Amniotic epithelial cell (primary cell): ENCODE measurements around the gene NMNAT1.
"Not testable (repeated sequence)": the region's sequence is repeated elsewhere in the genome, so short reads cannot be mapped to it uniquely, and the experiment has no call there.

Experiments used
- DNase-seq: peaks from one replicate; pipeline ENCODE4 v3.0.0-alpha.2; 2010; ENCODE audit warnings: low read depth

NMNAT1 gene

DNA sequence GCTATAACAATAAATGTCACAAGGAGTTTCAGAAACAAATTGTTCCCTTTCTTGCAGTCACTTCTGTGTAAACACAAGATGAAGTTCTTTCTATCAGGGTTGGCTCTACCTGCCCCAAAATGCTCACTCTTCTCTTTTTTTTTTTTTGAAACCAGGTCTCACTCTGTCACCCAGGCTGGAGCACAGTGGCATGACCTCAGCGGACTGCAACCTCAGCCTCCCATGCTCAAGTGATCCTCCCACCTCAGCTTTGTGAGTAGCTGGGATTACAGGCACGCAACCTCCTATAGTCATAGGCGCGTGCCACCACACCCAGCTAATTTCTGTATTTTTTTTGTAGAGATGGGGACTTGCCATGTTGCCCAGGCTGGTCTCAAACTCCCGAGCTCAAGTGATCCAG lies 22.7 kb upstream of the NMNAT1 start:
- DNase-seq: no peak

DNA sequence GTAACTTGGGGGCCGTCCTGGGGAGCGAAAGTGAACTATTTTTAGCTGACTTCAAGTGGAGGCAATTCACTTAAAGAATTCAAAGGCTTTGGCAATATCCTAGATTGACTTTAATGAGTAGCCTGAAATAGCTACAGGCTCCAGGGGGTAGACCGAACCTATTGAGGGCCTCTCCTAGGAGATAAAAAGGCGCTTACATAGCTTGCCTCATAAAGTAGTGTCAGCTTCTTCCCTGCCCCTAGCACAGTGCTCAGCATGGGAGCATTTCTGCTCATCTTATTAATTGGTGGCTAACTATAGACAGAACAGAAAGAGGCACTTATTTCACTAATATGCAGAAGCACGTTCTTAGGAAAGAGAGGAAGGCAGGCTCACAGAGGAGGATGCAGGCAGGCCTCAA lies 20.9 kb upstream of the NMNAT1 start:
- no peak for DNase-seq

DNA sequence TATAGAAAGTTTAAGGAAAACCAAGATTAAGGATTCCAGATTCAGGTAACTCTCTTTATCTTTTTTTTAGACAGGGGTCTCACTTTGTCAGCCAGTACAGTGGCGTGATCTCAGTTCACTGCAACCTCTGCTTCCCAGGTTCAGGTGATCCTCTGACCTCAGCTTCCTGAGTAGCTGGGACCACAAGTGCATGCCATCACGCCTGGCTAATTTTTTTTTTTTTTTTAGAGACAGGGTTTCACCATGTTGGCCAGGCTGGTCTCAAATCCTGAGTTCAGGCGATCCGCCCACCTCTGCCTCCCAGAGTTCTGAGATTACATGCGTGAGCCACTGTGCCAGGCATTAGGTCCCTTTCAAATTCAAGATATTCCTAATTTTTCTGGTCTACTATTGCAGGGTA lies 16.0 kb upstream of the NMNAT1 start:
- no peak for DNase-seq

DNA sequence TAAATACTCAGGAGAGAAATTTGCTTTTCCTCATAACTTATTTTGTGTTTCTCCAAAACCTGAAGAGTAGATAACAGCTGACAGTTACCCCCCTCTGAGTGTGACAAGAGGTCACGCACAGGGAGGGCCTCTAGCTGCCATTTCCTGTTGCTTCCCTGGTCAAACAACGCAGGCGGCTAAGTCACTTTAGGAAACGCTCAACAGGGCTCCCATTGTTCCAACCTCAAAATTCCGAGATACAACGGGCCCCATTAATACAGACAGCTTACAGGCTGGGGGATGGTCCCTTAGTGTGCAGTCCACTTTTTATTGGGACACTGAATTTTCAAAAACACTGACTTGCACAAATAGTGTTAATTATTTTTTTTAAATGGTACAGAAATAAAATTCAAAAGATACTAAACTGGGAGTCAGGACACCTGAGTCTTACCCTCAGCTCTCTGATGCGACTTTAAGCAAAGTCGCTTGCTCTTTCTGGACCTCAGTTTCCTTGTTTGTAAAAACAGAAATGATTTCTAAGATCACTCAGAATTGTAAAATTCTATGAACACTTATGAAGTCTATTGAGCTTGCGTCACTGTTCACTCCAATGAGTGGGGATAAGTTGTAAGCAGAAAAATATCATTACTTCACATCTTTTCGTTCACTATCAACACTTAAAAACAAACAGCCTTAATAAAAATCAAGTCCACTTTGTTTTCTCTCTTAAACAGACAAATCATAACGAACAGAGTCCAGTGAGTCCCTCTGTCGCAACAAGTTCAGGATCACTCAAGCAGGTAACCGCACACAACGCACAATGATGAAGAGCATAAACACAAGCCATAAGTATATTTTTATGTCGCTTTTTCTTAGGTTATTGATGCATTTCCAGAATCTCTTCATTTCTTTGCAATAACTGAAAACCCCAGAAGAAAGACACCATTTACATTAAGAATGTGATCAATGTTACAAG lies 13.6 kb upstream of the NMNAT1 start:
- no peak for DNase-seq

DNA sequence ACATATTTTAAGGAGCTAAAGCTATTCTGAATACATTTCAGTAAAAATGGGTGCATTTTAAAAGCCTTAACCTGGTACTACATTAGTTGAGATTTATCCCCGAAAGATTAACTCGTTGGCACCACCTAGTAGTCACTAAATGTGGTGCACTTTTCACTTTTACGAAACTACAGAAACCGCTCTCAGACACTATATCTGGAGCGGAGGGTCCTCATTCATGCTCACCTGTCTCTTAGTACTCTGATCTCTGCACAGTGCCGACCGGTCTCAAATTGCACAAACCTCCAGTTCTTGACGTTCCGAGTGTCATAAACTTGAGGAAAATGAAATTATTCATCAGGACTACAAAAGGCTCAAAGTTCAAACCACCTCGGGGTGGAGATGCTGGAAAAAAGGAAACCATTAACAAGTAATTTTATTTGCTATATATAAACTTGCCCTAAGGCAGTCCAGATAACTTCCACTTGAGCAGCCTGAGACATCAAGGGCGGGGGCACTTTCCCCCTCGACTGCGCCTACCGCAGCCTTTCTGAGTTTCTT lies 806 bp upstream of the NMNAT1 start:
- peak; percentile 62 for DNase-seq

DNA sequence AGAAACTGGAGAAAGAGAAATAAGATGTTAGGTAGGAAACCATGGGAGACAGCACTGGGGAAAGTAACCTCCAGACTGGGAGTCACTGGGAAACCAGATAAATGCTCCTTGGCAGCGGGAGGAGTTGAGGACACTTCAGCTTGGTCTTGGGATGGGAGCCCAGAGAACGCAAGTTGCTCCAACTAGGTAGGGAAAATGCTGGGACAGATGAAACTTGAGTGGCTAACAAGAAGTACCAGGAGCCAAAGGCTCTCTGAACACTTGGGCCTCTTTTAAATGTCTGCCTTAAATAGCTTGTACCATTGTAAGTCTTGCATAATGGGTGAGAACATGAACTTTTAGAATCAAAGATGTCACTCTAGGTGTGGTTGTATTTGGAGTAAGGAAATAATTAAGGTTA lies 3.0 kb downstream of the NMNAT1 start:
- no peak for DNase-seq

DNA sequence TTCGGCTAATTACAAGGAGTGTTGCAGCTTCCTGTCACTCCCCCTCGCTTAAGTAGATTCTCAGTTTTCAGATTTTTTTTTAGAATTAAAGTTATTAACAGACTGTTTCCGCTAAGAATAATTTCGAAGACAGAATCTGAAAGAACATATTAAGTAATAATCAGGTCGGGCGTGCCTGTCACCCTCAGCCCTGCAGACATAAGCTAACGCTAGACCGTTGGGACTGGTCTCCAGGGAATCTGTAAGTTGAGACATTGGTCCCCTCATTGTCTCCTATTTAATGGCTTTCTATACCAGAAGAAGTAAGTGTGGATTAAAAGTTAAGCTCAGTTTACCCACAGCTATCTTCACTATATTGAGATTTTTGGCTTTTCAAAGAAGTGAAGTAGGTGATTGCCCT lies 14.5 kb downstream of the NMNAT1 start:
- no peak for DNase-seq

DNA sequence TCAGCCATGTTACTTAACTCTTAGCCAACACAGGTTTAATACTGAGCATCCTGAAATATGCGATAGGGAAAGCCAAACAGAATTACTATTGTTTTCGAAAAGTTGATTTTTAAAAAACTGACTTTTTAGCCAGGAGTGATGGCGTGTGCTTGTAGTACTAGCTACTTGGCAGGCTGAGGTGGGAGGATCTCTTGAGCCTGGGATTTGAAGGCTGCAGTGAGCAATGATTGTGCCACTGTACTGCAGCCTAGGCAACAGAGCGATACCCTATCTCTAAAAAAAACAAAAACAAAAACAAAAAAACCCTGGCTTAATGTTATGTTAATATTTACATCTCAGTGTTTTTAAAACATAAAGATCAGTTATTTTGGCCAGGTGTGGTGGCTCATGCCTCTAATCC lies 16.7 kb downstream of the NMNAT1 start:
- peak; percentile 27 for DNase-seq

DNA sequence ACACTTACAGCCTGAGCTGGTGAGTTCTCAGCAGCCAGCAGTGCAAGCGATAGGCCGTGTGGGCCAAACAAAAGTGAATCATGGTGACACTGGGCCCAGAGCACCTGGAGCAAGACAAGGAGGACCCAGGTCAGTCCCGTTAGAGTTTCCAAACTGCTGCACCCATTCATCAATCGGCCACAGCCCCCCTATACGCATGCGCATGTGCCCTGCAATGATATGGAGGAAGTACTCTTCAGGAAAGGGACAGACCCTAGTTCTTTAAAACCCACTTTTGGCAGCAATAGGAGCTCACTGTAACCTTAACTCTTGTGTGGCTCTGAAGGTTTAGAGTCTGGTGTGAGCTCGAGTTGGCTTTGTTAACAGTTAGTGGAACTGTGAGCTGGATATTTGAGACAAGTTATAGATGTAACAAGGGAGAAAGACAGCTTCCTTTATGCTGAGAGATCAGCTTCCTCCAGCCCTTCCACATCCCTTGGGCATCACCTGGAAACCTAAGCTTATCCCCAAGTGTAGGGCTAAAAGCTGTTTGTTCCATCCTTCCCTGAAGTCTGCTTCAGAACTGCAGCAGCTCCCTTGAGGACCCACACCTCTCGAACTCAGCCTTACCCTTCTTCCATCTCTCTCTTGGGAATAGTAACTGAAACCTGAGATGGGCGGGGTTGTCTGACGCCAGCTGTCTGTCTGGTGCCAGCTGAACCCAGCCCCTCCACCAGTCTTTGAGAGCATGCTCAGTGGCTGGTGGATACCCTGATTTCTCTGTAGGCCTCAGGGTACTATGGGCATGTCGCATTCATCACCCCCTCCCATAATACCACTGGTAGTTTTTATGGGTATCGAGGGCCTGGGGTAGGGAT lies 17.7 kb downstream of the NMNAT1 start:
- DNase-seq: no peak

DNA sequence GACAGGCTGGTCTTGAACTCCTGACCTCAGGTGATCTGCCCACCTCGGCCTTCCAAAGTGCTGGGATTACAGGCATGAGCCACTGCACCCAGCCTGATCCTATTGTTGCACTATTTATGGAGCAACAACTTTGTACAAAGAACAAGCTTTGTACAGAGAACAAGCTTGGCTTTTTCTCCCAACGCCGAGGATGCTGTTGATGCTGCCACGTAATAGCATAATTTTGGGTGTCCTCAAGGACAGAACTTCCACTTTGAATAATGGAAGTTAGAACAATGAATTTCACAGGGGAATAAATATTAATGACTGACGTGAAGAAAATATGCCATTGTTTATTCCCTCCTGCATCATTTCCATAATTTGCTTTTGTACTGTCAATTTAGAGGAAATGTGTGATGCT lies 41.0 kb downstream of the NMNAT1 start:
- DNase-seq: no peak

DNA sequence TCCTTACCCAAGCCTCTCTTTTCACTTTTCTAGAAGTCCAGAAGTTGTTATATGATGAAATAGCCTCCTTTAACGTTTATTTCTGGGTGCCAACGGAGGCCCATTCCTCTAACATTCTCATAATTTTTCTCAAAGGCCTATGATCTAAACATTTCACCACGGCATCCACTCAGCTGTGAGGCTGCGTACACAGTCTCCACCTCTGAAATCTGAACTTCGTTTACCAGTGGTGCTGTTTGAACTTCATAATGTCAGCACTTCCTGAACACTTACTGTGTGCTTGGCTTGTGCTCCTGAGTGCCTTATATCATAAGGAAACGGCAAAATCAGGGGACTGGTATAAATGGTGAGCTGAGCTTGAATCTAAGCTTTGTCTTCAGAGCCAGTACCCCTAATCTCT lies 41.7 kb downstream of the NMNAT1 start:
- peak; percentile 6 for DNase-seq

DNA sequence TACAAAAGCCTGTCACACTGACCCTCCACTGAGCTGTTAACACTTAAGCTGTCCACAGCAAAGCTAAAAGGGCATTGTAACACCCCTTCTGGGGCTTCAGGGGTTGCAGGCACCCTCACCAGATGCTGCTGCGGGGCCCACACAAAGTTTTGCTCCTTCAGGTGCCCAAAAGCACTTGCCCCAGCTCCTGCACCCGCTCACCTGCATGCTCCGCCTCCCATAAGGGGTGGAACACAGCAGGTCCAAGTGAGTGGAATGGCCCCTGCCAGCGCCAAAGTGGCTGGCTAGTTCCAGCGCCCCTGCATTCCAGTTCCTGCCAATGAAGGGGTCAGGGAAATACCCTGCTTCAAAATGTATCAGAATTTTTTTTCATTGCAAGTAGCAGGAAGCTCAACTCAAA lies 46.5 kb downstream of the NMNAT1 start:
- DNase-seq: no peak

DNA sequence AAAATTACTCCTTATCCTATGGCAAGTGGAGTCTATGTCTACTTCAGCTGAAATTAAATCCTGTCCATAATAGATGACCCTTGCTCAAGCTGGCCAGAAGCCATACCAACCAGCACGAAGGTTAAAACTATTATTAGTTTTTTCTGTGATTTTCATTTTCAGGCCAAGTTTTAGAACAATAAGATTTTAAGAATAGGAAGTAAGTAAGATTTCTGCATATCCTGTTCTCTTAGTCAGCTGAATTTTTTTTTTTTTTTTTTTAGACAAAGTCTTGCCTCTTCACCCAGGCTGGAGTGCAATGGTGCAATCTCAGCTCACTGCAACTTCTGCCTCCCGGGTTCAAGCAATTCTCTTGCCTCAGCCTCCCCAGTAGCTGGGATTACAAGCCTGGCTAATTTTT lies 47.7 kb downstream of the NMNAT1 start:
- no peak for DNase-seq

DNA sequence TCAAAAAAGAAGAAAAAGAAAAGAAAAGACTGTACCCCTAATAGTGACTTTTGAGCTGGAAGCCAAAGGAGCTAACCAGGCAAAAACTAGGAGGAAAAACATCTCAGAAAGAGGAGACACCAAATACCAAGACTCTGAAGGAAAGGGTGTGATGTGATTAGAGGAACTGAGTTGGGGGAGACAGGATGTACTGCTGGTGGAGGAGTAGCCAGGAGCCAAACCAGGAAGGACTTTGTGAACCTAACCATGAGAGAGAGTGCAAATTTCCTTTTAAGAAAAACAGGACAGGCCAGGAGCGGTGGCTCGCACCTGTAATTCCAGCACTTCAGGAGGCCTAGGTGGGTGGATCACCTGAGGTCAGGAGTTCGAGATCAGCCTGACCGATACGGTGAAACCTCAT lies 49.6 kb downstream of the NMNAT1 start:
- DNase-seq: no peak

DNA sequence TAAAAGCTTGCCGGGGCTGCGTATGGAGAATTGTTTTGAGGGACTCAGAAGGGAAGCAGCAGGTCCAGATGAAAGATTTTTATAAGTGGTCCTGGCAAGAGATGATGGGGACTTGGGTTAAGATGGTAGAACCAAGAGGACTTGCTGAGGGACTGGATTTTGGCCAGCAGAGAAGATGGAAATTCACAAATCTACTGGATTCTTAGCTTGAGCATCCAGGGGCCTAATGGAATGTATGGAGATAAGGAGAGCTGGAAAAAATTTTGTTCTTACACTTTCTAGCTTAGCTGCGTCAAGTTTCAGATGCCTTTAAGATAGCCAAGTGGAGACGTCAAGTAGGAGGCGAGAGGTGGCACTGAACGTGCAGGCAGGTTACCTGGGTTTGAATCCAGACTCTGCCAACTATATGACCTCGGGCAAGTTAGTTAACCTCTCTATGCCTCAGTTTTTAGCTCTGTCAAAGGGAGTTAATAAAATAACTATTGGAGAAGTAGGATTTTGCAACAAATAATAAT lies 50.3 kb downstream of the NMNAT1 start:
- DNase-seq: peak; percentile 10

DNA sequence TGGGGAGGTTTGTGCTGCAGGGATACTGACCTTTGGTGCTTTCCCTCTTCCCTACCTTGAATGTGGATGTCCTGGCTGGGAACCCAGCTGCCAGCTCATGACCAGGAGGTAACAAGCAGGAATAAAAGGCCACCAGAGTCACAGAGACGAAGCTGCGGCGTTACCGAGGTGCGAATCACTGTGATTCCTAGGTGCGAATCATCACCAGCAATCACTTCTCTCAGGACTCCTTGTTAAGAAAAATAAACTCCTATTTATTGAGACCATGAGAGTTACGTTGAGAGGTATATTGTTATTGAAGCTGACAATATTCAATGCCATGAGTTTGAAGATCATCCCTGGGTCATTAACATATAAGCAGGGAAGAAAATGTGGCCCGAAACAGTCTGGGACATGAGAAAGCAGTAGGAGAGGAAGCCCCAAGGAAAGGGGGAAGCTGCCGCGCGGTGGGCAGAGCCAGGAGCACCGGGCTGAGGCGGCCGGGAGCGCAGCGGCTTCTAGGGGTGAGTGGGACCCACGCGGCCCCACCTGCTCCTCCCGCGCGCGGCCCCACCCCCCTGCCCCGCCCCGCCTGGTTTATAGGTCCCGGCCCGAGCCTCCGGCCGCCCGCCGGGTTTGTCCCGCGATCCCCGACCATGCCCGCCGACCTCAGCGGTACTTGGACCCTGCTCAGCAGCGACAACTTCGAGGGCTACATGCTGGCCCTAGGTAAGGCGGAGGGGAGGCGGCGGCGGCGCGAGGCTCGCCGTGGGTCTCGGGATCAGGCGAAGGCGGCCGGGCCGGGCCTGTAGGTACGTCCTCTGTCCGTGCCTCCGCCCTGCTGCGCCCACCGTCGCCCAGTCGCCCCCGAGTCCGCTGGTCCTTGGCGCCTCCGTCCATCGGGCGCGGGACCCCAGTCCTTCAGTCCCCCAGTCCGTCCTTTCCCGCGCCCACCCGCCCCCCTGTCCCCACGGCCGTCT lies 53.6 kb downstream of the NMNAT1 start, which contains the start of gene RBP7:
Gene RBP7, plus strand, starts transcription at position 605 of the 959 bp plus-strand sequence. Its CDS starts 31 bp downstream, at position 636.
- DNase-seq: no peak

DNA sequence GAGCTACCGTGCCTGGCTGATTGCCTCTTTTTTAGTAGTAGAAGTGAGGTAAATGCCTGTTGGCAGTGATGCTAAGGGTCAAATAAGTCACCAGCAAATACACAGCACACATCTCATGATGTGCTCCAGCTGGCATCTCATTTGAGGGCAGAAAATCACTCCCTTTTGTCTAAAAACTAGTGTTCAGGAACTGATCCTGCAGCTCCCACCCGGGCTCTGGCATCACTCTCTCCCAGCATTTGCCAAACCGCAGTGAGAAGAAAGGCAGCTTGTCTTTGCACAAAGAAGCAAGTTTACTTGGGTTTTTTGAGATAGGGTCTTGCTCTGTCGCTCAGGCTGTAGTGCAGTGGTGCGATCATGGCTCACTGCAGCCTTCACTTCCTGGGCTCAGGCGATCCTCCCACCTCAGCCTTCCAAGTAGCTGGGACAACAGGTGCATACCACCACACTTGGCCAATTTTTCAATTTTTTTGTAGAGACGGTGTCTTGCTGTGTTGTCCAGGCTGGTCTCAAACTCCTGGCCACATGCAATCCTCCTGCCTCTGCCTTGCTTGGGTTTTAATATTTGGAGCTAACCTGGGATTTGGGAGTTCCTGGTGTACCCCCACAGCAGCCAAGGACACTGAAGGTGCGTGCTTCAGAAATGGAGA lies 57.9 kb downstream of the NMNAT1 start:
- no peak for DNase-seq

DNA sequence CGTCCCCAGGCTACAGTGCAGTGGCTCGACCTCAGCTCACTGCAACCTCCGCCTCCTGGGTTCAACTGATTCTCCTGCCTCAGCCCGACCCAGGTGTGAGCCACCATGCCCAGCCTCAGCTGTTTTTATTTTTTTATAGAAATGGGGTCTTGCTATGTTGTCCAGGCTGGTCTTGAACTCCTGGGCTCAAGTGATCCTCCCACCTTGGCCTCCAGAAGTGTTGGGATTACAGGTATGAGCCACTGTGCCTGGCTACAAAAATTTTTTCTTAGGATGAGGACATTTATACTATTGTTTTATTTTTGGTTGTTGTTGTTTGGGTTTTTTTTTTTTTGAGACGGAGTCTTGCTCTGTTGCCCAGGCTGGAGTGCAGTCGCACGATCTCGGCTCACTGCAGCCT lies 62.0 kb downstream of the NMNAT1 start:
- DNase-seq: not testable (repeated sequence)

DNA sequence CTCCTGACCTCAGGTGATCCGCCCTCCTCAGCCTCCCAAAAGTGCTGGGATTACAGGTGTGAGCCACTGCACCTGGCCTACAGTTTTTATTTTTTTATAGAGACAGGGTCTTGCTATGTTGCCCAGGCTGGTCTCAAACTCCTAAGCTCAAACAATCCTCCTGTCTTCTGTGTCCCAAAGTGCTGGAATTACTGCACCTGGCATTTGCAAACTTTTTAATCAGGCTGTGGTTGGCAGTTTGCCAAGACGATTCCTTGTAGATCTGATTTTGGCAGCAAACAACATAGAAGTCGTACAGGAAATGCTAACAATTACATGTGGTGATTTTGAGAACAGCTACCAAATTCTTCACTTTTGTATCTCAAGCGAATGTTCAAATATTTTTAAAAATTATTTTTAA lies 63.9 kb downstream of the NMNAT1 start:
- DNase-seq: no peak

DNA sequence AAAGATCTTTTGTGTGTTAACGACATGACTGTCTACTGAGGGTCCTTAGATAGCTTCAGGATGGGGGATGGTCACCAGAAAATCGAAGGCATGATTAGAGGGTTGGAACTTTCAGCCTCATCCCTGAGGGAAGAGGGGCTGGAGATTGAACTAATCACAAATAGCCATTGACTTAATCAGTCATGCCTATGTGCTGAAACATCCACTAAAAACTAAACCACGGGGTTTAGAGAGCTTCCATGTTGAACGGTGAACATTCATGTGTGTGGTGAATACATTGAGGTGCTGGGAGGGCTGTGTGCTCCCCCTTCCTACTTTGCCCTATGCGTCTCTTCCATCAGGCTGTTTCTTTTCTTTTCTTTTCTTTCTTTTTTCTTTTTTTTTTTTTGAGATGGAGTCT lies 70.7 kb downstream of the NMNAT1 start:
- no peak for DNase-seq

DNA sequence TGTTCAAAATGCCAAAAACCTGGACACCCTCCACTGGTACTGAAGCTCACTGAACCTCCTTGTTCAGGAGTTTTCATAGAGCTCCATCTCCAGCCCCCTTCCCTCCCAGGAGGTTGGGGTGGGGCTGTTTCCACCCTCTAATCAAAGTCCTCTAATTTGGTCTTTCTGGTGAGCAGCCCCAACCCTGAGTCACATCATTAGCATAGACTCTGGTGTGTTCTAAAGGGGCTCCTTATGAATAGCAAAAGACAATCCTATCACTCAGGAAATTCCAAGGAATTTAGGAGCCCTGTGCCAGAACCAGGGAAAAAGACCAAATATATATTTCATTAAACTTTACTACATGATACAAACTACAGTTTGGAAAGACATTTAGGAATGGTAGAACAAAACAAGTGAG lies 76.3 kb downstream of the NMNAT1 start:
- no peak for DNase-seq
